Measurements from ENCODE around the gene GSTM4.
A peak's percentile ranks its signal among the peaks of the same experiment; 100 is the strongest.

The GSTM4 gene

DNA sequence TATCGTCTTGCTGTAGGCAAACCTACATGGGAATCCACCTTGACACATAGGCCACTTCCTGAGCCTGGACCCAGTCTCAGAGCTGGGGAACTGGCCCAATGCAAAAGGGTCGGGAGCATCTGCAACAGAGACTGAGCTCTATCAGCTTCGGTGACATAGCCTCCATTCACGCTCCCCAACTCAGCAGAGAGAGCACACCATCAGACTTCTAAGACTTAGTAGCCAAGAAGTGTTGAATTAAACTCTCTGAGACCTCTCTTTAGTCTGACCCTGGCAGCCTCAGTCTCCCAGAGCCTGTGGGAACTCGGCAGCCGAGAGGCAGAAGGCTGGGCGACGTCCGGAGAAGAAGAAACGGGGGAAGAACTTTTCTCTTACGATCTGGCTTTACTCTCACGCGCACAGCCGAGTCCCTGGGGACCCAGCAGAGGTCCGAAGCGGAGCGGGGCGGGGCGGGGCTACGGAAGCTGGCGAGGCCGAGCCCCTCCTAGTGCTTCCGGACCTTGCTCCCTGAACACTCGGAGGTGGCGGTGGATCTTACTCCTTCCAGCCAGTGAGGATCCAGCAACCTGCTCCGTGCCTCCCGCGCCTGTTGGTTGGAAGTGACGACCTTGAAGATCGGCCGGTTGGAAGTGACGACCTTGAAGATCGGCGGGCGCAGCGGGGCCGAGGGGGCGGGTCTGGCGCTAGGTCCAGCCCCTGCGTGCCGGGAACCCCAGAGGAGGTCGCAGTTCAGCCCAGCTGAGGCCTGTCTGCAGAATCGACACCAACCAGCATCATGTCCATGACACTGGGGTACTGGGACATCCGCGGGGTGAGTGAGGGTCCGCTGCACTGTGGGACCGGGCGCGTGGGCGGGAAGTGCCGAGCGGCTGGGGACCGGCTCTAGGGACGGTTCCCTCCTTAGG, at the start of gene GSTM4:
GSTM4 (plus strand) TSS at position 485 of the 905 bp plus-strand sequence; CDS start at position 776, 291 bp downstream.
- DNase-seq = peak; percentile 46

DNA sequence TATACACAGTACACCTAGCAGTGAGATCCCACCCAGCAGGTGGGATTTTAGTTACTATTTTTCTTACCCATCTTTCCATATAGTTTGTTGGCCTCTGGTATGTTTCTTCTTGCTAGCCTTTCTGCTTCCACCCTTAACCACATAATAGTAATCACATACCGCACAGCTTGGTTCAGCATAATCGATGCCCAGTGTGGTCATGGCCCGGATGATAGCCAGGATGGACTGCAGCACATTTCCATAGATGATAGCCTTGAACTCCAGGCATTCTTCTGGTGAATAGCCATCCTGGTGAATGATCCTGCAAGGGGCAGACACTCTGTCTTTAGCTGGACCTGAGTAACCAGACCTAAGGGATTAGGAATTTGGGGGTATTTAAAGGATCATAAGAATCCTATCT, 46.0 kb upstream of the GSTM4 start:
- DNase-seq = no peak

DNA sequence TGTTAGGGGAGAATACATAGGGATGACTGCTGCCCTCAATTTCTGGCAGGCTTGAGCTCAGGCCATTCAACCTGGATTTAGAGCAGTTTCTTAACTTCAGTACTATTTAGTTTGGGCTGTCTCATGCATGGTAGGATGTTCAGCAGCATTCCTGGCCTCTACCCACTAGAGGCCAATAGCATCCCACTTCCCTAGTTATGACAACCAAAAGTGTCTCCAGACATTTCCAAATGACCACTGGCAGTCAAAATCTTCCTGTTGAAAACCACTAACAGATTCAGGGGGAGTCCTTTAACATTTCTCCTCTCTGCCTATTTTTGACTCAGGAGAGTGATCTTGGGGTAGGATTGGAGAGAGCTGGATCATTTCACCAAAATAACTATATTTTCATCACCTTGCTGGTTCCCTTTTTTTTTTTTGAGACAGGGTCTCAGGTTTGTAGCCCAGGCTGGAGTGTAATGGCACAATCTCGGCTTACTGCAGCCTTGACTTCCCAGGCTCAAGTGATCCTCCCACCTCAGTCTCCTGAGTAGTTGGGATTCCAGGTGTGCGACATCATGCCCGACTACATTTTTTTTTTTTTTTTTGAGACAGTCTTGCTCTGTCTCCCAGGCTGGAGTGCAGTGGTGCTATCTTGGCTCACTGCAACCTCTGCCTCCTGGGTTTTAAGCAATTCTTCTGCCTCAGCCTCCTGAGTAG, 45.1 kb upstream of the GSTM4 start:
- DNase-seq = no peak

DNA sequence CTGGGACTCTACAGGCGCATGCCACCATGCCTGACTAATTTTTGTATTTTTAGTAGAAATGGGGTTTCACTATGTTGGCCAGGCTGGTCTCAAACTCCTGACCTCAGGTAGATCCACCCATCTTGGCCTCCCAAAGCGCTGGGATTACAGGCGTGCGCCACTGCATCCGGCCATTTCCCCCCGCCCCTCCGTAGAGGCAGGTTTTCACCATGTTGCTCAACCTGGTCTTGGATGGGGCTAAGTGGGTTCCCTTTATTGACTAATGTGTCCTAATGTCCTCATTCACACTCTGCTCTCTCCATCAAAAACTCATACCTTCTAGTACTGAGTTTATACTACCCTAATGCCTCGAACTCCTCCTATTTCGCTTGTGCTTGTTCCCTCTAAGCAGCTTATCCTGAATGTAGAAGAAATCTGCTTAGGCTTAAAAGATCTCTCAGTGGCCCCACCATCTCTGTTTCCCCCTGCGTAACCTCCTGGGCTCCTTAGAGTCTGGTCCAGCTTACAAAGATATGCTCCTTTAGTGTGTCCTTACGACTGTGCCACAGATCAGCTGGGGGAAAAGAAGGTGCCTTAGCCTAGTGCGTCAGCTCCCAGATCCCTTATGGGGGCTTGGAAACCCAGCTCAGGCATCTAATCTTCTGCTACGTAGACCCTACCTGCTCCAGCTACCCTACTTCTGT, 44.5 kb upstream of the GSTM4 start:
- no peak for DNase-seq

DNA sequence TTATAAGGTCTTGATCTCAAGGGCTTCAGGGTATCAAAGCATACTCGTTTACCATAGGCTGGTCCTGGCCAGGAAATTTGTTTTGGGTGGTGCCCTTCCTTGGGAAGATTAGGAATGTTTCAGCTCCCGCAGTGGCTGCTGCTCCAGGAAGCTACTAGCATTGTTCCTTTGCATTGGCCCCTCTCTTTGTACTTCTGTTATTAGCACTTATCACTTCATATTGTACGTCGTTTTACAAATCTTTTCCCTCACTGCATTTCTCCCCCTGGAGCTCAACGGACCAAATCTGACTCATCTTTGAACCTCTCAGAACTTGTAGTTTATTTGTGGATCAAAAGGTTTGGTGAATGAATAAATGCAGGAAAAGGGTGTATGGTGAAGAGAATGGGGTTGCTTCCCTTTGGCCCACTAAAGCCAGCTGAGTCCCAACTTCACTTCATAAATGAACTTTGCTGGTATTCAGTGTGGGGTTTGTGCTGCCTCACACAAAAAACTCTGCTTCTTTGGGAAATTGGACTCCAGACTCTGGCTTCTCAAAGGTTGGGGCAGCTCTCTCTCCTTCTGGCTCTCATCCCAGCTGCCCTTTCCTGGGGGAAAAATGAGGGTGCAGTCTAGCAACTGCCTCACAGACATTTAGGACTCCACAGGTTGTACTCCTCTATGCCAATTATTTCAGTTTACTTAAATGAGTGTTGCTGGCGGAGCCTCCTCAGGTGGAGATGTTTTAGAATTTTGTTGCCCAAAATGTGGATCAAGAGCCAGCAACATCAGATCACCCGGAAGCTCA, 42.3 kb upstream of the GSTM4 start:
- no peak for DNase-seq

DNA sequence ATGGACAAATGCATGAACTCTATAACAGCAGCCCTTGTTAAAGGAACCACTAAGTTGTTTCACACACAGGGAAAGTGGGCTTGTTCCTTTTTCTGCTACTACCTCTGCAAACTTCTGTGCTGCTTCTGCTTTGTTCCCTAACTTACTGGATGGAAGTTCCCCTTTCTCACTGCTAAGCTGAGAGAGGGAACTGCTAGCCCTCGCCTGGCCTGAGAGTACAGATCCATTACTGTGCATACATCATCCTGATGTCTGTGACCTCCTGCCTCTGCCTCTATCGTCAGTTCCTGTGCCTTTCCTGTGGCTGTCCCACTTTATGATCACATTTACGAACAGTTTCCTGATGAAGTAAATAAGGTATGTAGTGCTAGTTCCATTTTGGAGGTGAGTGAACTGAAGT, 40.0 kb upstream of the GSTM4 start:
- DNase-seq = no peak

DNA sequence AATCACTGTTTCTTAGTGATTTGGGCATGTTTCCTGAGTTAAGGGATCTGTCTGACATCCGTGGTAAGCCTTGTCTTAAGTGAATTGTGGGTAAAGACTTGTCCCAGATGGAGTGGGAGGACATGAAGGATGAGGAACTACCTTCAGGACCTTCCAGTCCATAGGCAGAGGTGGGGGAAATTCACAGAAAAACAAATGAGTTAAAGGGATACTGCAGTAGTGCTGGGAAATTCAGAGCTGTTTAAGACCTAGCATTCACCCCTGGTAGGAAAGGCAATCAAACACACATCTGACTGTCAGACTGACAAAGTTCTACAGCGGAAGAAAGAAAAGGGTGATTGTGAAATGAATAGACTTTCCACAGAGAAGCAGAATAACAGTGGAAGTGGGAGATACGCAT, 39.5 kb upstream of the GSTM4 start:
- no peak for DNase-seq

DNA sequence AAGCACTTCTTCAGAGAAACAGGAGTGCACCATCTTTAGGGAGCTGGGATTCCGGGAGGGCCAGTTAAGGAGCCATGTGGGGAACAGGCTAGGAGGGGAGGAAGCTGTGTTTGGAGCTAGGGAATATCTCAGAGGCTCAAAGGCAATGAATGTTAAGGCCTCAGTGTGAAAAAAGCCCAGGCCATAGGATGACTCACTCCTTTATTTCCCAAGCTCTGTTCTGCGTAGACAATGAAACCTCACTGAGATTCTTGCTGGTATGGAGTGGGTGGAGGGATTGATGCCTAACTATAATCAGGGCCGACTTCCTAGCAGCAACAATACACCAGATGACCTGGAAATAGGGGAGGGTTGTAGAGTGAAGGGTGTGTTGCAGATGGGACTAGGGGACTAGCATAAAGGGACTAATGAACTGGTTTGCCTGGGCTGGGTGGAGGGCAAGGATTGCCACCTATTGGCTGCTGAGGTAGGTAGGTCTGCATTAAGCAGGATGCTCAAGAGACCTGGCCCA, 38.6 kb upstream of the GSTM4 start:
- DNase-seq = no peak

DNA sequence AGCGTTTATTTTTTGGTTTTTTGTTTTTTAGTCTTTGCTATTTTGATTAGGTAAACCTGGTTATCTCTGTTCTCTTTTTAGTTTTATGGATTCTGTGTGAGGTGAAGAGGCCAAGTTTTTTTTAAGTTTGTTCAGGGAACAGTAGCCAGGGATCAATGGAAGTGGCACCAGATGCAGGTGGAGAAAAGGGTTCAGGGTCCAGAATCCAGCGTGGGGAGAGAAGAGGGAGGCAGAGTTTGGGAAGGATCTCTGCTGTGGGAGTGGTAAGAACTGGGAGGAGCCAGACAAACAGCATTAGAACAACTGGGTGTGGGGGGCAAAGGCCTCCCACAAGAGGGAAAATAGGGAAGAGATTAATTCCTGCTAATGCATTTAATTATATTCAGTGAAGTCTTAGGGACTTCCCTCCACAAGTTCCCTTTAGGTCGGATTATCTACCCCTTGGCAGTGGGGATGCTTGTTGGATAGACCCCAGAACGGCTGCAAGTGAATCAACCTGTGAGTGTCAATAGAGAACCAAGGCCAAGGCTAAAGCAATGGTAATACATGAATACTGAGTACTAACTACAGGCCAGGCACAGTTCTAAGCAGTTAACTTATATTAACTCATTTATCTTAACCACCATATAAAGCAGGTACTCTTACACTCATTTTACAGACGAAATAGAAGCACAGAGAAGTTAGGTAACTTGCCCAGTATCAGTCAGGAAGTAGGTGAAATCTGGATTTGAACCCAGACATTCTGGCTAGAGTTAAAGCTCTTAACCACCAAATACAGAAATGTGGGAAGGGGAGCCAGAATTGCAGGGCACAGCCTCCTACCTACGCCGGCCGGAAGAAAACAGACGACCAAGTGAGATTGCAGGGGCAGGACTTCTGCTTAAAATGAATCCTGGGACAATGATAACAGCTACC, 37.0 kb upstream of the GSTM4 start:
- DNase-seq = no peak

DNA sequence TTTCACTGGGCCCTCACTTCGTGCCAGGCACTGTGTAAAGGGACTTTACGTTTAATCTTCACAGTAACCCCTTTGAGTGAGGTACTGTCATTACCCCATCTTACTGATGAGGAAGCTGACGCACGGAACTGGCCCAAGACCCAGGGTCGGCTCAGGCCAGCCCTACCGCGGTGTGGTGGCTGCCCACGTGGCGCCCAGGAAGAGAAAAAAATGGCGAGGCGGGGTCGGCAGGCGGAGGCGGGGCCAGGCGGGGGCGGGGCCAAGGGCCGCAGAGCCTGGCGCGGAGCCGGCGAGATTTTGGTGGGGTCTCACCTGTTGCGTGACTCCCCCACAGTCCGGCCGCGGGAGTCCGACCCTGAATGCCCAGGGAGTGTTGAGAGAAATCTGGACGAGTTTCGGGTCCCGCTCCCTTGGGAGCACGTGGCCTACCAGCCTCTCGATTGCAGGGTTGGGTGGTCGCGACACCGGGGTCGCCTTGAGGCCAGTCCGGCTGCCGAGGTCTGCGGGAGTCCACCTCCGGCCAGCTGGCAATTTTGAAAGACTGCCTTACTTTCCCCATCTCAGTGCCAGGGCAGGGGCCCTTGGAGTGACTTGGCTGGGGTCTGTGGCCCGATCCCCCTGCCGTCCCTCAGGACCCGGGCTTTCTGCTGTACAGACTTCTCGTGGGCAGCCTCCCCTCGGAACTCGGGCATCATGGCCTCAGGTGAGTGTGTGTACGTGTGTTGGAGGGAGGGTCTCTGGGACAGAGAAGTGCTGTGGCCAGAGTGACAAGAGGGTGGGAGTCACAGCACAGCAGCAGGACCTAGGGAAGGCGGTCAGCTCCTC, 36.1 kb upstream of the GSTM4 start, which contains the start of the genes AMPD2 and GNAT2:
AMPD2 (plus strand) TSS at position 262 of the 825 bp plus-strand sequence. CDS start 1,339 bp downstream, outside the sequence.
GNAT2 (minus strand) TSS at position 41 of the 825 bp plus-strand sequence. CDS start 6,746 bp downstream, outside the sequence.
- DNase-seq = no peak

DNA sequence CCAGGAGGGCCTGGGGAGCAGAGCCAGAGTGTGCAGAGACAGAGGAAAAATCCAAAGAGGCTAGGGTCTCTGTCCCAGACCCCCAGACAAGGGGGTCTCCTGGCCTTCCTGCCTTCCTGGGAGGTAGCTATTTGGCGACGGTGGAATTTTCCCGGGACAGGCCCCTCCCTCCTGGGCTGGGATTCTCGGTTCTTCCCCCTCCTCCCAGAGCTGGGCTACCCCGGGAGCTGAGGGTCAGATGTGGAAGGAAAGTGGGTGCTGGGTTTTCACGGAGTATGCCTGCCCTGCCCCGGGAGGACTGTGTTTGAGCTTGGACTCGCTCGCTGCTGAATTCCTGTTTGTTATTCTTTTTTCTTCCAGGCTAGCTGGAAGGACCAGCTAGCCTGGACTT, 35.5 kb upstream of the GSTM4 start:
- DNase-seq = no peak

DNA sequence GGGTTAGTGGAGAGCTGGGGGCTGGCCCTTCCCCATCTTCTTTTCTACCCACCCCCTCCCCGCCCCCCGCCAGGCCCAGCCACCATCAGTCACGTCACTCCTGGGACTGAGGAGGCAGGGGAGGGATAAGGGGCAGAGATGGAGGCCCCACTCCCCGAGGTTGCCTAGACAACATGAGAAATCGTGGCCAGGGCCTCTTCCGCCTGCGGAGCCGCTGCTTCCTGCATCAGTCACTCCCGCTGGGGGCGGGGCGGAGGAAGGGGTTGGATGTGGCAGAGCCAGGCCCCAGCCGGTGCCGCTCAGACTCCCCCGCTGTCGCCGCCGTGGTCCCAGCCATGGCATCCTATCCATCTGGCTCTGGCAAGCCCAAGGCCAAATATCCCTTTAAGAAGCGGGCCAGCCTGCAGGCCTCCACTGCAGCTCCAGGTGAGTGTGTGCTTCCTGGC, 35.0 kb upstream of the GSTM4 start:
- peak; percentile 69 for DNase-seq

DNA sequence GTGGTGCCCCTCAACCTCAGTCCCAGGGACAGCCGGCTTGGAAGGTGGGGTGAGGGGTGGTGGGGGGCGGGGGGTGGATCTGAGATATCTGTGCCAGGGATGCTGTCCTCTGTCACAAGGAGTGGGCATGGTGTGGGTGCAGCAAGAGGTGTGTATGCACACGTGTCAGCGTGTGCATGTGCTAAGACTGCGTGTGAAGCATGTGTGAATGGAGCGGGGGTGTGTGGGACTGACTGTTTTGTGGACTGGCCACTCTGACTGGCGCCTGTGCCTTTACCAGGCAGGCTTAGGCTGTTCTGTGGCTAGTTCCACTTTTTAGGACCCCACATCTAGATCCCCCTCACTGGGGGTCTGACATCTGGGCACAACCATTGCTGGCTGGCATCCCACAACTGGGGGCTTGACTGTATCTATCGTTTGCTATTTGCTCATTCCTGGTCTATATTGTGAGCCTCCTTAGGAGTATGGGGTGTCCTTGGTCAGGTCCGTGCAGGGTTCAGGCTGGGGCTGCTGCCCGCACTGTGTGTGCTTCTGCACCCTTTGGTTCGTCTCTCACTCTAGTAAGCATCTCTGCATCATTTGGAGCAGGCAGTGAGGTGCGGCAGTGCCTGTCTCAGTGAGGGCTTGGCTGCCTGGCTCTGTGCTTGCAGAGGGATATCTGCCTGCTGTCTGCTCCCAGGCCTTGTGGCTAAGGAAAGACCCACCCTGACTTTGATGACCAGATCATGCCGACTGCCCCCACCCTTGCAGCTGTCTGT, 34.3 kb upstream of the GSTM4 start:
- no peak for DNase-seq

DNA sequence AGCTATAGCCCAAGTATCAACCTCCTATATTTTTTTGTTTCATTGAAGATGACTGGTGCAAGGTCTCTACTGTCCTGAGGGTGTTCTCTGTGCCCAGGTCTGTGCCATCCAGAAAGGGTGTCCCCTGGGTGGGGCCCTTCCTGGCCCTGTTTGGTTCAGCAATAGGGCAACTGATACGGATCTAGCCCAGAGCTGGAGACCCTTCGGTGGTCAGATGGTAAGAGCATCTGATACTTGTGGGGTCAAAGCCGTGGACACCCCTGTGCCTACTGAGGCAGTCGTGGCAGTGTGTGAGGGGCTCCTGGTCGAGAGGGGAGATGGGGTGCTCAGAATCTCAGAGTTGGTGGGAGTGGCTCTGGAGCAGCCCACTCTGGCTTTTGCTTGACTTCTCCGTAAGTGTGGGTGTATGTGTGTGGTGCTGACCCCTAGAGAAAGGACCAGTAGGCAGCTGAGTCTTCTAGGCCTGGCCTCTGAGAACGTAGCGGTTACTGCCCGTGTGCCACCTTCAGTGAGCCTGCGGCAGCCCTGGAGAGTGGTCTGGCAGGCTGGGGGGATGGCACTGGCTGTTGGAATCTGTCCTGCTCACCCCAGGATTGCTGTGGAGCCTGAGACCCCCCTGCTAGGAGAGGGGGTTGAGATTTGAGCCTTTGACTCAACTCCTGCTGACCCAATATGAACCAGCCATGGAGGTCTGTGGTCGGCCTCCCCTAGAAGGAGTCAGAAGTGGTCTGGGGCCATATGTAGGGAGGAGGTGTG, 33.6 kb upstream of the GSTM4 start:
- DNase-seq = no peak

DNA sequence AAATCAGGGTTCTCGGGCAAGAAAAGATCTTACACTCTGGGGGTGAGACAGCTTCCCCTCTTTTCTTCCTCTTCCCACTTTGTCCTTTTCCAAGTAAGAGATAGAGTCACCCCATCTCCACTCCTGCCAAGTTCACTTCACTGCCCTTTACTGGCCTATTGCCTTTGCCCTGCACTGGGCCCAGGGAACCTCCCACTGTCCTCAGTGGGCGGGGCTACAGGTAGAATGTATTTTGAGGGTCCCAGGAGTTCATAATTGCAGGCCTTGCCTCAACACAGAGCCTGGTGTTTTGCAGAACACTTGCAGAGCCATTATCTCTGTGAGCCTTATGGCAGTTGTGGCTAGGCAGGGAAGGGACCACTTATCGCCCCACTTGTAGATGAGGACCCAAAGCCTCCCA, 33.0 kb upstream of the GSTM4 start:
- DNase-seq = no peak

DNA sequence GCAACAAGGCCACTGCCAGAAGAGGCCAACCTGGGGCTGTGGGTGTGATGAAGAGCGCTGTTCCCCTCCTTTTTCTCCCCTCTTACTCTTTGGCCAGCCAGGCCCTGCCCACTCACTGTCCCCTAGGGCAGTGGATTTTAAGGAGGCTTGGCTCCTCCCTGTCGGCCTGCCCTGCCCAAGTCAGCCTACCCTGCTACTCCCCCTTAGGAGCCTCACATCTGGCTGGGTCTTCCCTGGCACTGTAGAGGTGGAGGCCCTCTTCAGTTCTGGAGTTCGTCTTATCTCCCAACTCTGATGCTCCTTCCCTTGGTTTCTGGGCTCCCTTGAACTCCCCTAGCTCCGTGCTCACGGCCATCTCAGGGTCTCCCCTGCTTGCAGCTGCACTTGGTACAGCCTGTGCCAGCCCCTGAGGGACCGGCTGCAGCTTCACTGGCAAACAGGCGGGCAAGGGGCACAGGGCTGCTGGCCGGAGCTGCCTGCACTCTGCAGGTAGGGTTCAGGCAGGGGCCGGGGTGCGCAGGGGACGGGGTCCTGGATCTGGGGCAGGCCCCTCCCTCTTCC, 32.2 kb upstream of the GSTM4 start:
- DNase-seq = no peak

DNA sequence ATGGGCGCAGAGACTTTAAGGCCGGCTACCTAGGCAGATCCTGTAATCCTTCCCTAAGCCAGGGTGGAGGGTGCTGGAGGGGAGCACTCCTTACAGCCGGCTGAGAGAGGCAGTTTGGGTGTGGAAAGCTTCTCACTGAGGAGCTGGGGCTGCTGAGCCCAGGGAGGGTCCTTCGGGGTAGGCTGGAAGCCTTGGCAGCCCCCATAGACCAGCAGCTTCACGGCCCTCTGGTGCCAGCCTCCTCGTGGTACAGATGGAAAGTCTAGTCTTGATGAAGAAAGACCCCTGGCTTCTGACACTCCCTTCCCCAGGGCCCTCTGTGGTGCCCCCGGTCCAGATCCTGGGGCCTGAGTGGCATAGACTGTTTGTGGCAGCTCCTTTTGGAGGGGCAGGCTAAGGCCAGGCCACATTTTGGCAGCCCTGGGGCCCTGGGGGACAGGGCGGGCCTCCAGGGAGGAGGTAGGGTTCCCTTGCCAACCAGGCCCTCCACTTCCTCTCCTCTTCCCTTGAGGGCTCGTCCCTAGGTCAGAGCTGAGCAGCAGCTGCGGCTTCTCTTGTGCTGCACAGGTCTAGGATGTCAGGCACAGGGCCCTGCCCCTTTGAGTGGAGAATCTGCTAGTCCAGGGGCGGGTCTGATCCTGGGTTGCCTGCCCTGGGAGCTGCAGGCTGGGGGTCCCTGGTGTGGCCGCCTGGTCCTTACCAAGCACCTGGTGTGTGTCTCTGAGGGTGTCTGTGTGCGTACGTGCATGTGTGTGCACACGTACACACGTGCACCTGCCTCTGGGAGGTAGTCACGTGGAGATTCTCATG, 31.5 kb upstream of the GSTM4 start:
- DNase-seq = no peak
